ENCODE results near the gene SUN1. TPM values are rescaled to one million over a fixed set of nuclear protein-coding genes. Genes with fewer than 3 reads are reported as not detected.

Gene SUN1
- total and polyA plus RNA-seq, 9 of the 15 experiments (the other 6 are each of a cell fraction or from before 2014, with no cell fraction given): 36.8 to 132 (median 62.3) TPM

- no peak for TF ChIP-seq RBBP5 (IDR thresholded peaks at IDR 0.05; ENCODE audit: borderline replicate concordance, insufficient read depth, low read length, poor library complexity, severe bottlenecking)
- no peak for TF ChIP-seq ZFP1 (CRISPR knock-in tag; IDR thresholded peaks at IDR 0.05)
- no peak for TF ChIP-seq PPARD (CRISPR knock-in tag; IDR thresholded peaks at IDR 0.05)
- no peak for TF ChIP-seq PRMT5 (CRISPR knock-in tag; IDR thresholded peaks at IDR 0.05)
- no peak for TF ChIP-seq KLF6 (CRISPR knock-in tag; IDR thresholded peaks at IDR 0.05; ENCODE audit: borderline replicate concordance)
- TF ChIP-seq ZNF764 (CRISPR knock-in tag; IDR thresholded peaks at IDR 0.05; ENCODE audit: low read depth): no peak
- no peak for TF ChIP-seq MCM3 (IDR thresholded peaks at IDR 0.05)
- TF ChIP-seq LARP7 (IDR thresholded peaks at IDR 0.05): peak; percentile 3; the same call in 1 of the 2 replicates
- no peak for TF ChIP-seq EZH2 (IDR thresholded peaks at IDR 0.05; ENCODE audit: borderline replicate concordance, low read depth, low read length)
- TF ChIP-seq COPS2 (conservative IDR thresholded peaks at IDR 0.05): no peak
- TF ChIP-seq ZNF280B (CRISPR knock-in tag; IDR thresholded peaks at IDR 0.05): no peak
- no peak for TF ChIP-seq ERF (CRISPR knock-in tag; IDR thresholded peaks at IDR 0.05)
- TF ChIP-seq CREM (IDR thresholded peaks at IDR 0.05; ENCODE audit: low read depth): no peak
- TF ChIP-seq SPI1 (IDR thresholded peaks at IDR 0.05; ENCODE audit: borderline replicate concordance, low read depth, low read length): peak; percentile 17; the same call in 1 of the 2 replicates
- peak; percentile 32; the same call in 1 of the 2 replicates for TF ChIP-seq ZNF407 (IDR thresholded peaks at IDR 0.05; ENCODE audit: low read depth)
- TF ChIP-seq ZNF76 (CRISPR knock-in tag; IDR thresholded peaks at IDR 0.05; ENCODE audit: borderline replicate concordance): no peak
- no peak for TF ChIP-seq ZNF134 (CRISPR knock-in tag; conservative IDR thresholded peaks at IDR 0.05)
- no peak for TF ChIP-seq TGIF2 (CRISPR knock-in tag; IDR thresholded peaks at IDR 0.05)
- no peak for TF ChIP-seq SP1 (CRISPR knock-in tag; IDR thresholded peaks at IDR 0.05)
- TF ChIP-seq SRSF7 (optimal IDR thresholded peaks at IDR 0.05; ENCODE audit: low read depth, low read length): no peak
Measured at GRCh38 chr7:877312-878232, 45.3 kb downstream of the SUN1 start (continued).
